Activated CD8-positive, alpha-beta memory T cell treated with anti-CD3 and anti-CD28 coated beads, Interleukin-2, amount 50 U/mL, for 24 hours (primary cell): ENCODE results near the gene ATOH7.
"Not testable (repeated sequence)": the region's sequence is repeated elsewhere in the genome, so short reads cannot be mapped to it uniquely, and the experiment has no call there.

Source experiments
- DNase-seq: peaks from one replicate; pipeline ENCODE4 v3.0.0-alpha.2; 2020; ENCODE audit errors: extremely low read depth

The ATOH7 gene

GRCh38 chr10:68231817-68232251, at the start of gene ATOH7:
ATOH7 (minus strand) TSS chr10:68232113; CDS start chr10:68231677, 436 bp downstream.
- no peak for DNase-seq

GRCh38 chr10:68280758-68281157, 48.8 kb upstream of the ATOH7 start:
- DNase-seq: no peak

- DNase-seq: not testable (repeated sequence)
Measured at GRCh38 chr10:68278906-68279753, 47.2 kb upstream of the ATOH7 start.

GRCh38 chr10:68277814-68278213, 45.9 kb upstream of the ATOH7 start:
- not testable (repeated sequence) for DNase-seq

- no peak for DNase-seq
Measured at GRCh38 chr10:68276224-68276623, 44.3 kb upstream of the ATOH7 start.

- DNase-seq: no peak
Measured at GRCh38 chr10:68275600-68276126, 43.8 kb upstream of the ATOH7 start.

GRCh38 chr10:68272833-68273232, 40.9 kb upstream of the ATOH7 start:
- DNase-seq: no peak

- no peak for DNase-seq
Measured at GRCh38 chr10:68271196-68271882, 39.4 kb upstream of the ATOH7 start.

- DNase-seq: no peak
Measured at GRCh38 chr10:68269562-68270290, 37.8 kb upstream of the ATOH7 start.

GRCh38 chr10:68261132-68261856, 29.4 kb upstream of the ATOH7 start:
- DNase-seq: no peak

- no peak for DNase-seq
Measured at GRCh38 chr10:68253346-68253745, 21.4 kb upstream of the ATOH7 start.

- no peak for DNase-seq
Measured at GRCh38 chr10:68251625-68252495, 19.9 kb upstream of the ATOH7 start.

- no peak for DNase-seq
Measured at GRCh38 chr10:68251151-68251550, 19.2 kb upstream of the ATOH7 start.

- no peak for DNase-seq
Measured at GRCh38 chr10:68249297-68249696, 17.4 kb upstream of the ATOH7 start.

- no peak for DNase-seq
Measured at GRCh38 chr10:68247931-68248330, 16.0 kb upstream of the ATOH7 start.

GRCh38 chr10:68246397-68246796, 14.5 kb upstream of the ATOH7 start:
- DNase-seq: not testable (repeated sequence)

GRCh38 chr10:68242051-68242450, 10.1 kb upstream of the ATOH7 start:
- DNase-seq: no peak

- no peak for DNase-seq
Measured at GRCh38 chr10:68239596-68240150, 7.8 kb upstream of the ATOH7 start.

GRCh38 chr10:68239069-68239468, 7.2 kb upstream of the ATOH7 start:
- DNase-seq: no peak

GRCh38 chr10:68238371-68238770, 6.5 kb upstream of the ATOH7 start:
- DNase-seq: no peak
